GM23248 (cell line): ENCODE measurements around the gene DCD.

Experiments
- EZH2 ChIP-seq: fragments of 200-600 bp; sonication (generic); IDR thresholded peaks from 2 replicates; pipeline ENCODE4 v1.6.1; 2018; ENCODE audit warnings: antibody characterized with exemption, mild to moderate bottlenecking; ENCODE audit not compliant: insufficient read depth, poor library complexity, severe bottlenecking
- EZH2phosphoT487 ChIP-seq: fragments of 200-600 bp; sonication (generic); IDR thresholded peaks from 2 replicates; pipeline ENCODE4 v1.6.1; 2018; ENCODE audit warnings: antibody characterized with exemption, moderate library complexity, mild to moderate bottlenecking, low read depth; ENCODE audit not compliant: insufficient read depth

- no peak for TF ChIP-seq EZH2
- TF ChIP-seq EZH2phosphoT487: no peak
Observed at GRCh38 chr12:54650409-54650808, 2.2 kb upstream of the DCD start.
